ENCODE data around the gene INSYN2B. TPM values are rescaled to one million over a fixed set of nuclear protein-coding genes. Genes with fewer than 3 reads are reported as not detected.

Gene INSYN2B
- total and polyA plus RNA-seq, 2 experiments from 2014 or later = not detected

GRCh38 chr5:169993485-169993790 lies 13.1 kb upstream of the INSYN2B start (continued):
- TF ChIP-seq ZNF462 (CRISPR knock-in tag; IDR thresholded peaks at IDR 0.05) (no peak), EZH2phosphoT487 (IDR thresholded peaks at IDR 0.05; ENCODE audit: unreplicated experiment) (no peak), JUNB (IDR thresholded peaks at IDR 0.05; ENCODE audit: unreplicated experiment) (no peak)
- TF ChIP-seq, protein P1, sequence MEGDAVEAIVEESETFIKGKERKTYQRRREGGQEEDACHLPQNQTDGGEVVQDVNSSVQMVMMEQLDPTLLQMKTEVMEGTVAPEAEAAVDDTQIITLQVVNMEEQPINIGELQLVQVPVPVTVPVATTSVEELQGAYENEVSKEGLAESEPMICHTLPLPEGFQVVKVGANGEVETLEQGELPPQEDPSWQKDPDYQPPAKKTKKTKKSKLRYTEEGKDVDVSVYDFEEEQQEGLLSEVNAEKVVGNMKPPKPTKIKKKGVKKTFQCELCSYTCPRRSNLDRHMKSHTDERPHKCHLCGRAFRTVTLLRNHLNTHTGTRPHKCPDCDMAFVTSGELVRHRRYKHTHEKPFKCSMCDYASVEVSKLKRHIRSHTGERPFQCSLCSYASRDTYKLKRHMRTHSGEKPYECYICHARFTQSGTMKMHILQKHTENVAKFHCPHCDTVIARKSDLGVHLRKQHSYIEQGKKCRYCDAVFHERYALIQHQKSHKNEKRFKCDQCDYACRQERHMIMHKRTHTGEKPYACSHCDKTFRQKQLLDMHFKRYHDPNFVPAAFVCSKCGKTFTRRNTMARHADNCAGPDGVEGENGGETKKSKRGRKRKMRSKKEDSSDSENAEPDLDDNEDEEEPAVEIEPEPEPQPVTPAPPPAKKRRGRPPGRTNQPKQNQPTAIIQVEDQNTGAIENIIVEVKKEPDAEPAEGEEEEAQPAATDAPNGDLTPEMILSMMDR (conservative IDR thresholded peaks at IDR 0.05; ENCODE audit: low read depth in 2 of 2) = no peak

DNA sequence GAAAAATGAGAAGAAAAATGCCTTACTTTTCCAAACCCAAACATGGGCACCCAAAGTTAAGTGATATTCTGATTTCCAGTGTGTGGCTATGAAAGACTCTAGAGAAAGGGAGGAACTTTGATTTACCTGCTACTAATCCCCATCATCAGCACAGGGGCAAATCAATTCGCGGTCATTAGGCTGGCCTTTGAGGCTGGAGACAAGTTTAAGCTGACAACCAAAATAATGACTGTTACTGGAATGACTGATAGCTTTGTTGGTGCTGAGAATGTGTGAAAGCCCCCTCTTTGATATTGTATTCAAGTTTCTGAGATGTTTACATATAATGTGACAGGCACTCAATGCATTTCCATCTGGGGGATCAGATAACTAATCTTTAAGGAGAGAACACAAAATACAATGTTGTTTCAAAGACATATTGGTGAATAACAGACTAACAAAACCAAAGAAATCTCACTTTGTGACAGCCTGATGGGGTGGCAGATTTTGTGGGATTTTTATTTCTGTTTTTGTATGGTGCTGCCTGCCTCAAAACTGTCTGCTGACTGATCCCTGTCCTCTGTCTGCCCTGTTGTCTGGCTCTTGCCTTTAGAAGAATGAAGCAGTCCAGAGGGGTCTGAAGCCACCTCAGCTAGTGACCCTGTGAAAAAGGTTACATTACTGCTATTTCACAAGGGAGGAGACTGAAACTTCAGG lies 12.6 kb upstream of the INSYN2B start:
- Histone ChIP-seq H2AFZ (no peak overlapping the region), H3K36me3 (ENCODE audit: insufficient read depth) (no peaks in the 10 kb centered on the region), H3K79me2 (replicated peaks; ENCODE audit: insufficient read depth) (no peaks in the 10 kb centered on the region), H4K20me1 (replicated peaks; ENCODE audit: insufficient read depth) (no peaks in the 10 kb centered on the region), H3K4me2 (no peak overlapping the region), H3K4me3 (no peak overlapping the region), H3K27me3 (ENCODE audit: insufficient read depth) (no peaks in the 10 kb centered on the region), H3F3A (replicated peaks; ENCODE audit: low read depth) (no peaks in the 10 kb centered on the region), H3K9me2 (ENCODE audit: insufficient read depth) (0 out of 2 replicates have a peak, but pooled peaks cover 3% of the 10 kb centered on the region), H3K4me1 (ENCODE audit: insufficient read depth) (no peaks in the 10 kb centered on the region), H3K27ac (ENCODE audit: low read depth) (no peak overlapping the region)
- Mint-ChIP-seq H3K4me1 (peaks cover 4% of the 10 kb centered on the region), H3K36me3 (ENCODE audit: low read depth) (no peaks in the 10 kb centered on the region), H3K27ac (no peak overlapping the region), H3K4me3 (no peak overlapping the region), H3K9me3 (no peaks in the 10 kb centered on the region), H3K27me3 (ENCODE audit: insufficient read depth, low read depth, poor library complexity) (peaks cover 7% of the 10 kb centered on the region)
- ATAC-seq (no peak), DNase-seq (ENCODE audit: low spot score) (no peak)
- TF ChIP-seq POLR2AphosphoS5 (IDR thresholded peaks at IDR 0.05; ENCODE audit: low read depth) (no peak), JUNB (IDR thresholded peaks at IDR 0.05; ENCODE audit: unreplicated experiment) (no peak), ZNF462 (CRISPR knock-in tag; IDR thresholded peaks at IDR 0.05) (no peak)
